Measurements from ENCODE around the gene MYO3B. TPM values are rescaled to one million over a fixed set of nuclear protein-coding genes. Genes with fewer than 3 reads are reported as not detected.

Gene MYO3B
- total RNA-seq, 2 donors from 2014 or later, result 2.0 to 4.7 TPM

DNA sequence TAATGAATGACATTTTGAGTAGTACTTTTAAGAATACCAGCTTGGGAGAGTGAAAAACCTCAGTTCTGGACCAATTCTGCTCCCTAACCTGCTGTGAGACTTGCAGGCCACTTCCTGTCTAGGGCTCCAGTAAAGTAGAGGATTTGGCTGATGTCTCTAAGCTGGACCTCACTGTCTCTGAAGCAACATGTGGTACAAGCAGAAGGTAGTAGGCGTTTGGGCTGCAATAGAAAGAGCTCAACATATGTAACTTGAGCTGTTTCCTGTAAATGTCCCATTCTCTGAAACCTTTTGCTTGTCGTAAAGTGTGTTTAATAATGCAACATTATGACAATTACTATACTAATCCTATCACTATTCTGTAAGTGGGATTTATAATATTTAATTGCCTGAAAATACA lies 213.1 kb downstream of the MYO3B start:
- TF ChIP-seq, protein P1, sequence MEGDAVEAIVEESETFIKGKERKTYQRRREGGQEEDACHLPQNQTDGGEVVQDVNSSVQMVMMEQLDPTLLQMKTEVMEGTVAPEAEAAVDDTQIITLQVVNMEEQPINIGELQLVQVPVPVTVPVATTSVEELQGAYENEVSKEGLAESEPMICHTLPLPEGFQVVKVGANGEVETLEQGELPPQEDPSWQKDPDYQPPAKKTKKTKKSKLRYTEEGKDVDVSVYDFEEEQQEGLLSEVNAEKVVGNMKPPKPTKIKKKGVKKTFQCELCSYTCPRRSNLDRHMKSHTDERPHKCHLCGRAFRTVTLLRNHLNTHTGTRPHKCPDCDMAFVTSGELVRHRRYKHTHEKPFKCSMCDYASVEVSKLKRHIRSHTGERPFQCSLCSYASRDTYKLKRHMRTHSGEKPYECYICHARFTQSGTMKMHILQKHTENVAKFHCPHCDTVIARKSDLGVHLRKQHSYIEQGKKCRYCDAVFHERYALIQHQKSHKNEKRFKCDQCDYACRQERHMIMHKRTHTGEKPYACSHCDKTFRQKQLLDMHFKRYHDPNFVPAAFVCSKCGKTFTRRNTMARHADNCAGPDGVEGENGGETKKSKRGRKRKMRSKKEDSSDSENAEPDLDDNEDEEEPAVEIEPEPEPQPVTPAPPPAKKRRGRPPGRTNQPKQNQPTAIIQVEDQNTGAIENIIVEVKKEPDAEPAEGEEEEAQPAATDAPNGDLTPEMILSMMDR (IDR thresholded peaks at IDR 0.05), result no peak
- no peak for TF ChIP-seq POLR2A (IDR thresholded peaks at IDR 0.05)
- no peak for DNase-seq
- H3K9me3 ChIP-seq, result no peaks in the 10 kb centered on the region
- no peaks in the 10 kb centered on the region for H3K36me3 ChIP-seq (replicated peaks in 1 of 2; ENCODE audit: insufficient read depth in 1 of 2, low read depth in 2 of 2)
- no peaks in the 10 kb centered on the region for H3K27me3 ChIP-seq
- WGBS, 2 donors, result 80 to 87% methylated on average over 2 of the region's 2 CpGs
- peaks cover 16% of the 10 kb centered on the region for H3K4me1 ChIP-seq
- H3K4me3 ChIP-seq, result no peak overlapping the region
- ATAC-seq, result no peak
- intact Hi-C loops (cut with DNase I), result no loop called here
- no peak overlapping the region for H3K27ac ChIP-seq

DNA sequence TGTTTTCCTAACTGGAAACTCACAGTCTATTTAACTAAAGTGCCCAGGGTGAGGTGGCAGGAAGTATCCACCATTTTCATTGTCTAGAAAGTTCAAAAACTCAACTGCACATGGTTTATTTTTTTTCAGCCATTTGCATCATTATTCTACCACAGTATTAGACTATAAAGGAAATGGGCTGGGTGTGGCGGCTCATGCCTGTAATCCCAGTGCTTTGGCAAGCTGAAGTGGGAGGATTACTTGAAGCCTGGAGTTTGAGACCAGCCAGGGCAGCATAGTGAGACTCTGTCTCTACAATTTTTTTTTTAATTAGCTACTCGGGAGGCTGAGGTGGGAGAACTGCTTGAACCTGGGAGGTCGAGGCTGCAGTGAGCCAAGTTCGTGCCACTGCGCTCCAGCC lies 213.8 kb downstream of the MYO3B start:
- intact Hi-C loops (cut with DNase I), result no loop called here
- 81 to 91% methylated on average over 5 of the region's 5 CpGs for WGBS, 2 donors
- TF ChIP-seq POLR2A (IDR thresholded peaks at IDR 0.05), result no peak
- TF ChIP-seq, protein P1 (IDR thresholded peaks at IDR 0.05), result no peak

DNA sequence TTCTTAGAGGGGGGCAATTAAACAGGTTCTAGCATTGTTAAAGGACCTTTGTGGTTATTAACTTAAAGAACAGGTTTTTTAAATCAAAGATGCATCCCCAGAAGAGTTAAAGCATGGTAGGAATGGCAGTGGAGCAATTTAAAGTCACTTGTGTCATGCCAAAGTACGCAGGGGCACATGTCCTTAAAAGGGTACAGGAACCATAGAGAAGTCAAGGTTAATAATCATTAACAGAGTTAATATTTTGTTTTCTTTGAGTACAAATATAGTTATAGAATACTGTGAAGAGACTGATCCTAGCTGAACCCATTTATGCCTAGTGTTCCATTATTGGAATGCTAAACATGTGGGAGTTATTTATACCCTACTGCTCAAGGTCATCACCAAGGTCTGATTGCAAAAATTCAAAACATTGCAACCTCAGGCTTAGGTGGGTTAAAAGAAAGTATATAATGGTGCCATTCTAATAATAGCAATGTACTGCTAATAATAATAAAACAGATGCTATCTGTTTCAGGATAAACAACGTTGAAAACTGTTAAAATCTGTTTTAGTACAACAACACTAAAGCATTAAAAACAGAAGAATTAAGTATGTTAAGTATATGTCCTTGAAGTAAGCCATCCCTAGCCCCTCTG lies 216.0 kb downstream of the MYO3B start:
- intact Hi-C loops (cut with DNase I), result no loop called here
- no peaks in the 10 kb centered on the region for H3K36me3 ChIP-seq (replicated peaks in 1 of 2; ENCODE audit: insufficient read depth in 1 of 2, low read depth in 2 of 2)

More for the DNA sequence above, 213.8 kb downstream of the MYO3B start:
- ATAC-seq, result no peak
- H3K27ac ChIP-seq, result no peak overlapping the region
- no peaks in the 10 kb centered on the region for H3K27me3 ChIP-seq
- H3K4me3 ChIP-seq, result no peak overlapping the region
- peaks cover 16% of the 10 kb centered on the region for H3K4me1 ChIP-seq
- H3K36me3 ChIP-seq (replicated peaks in 1 of 2; ENCODE audit: insufficient read depth in 1 of 2, low read depth in 2 of 2), result no peaks in the 10 kb centered on the region
- no peak for DNase-seq
- H3K9me3 ChIP-seq, result no peaks in the 10 kb centered on the region

DNA sequence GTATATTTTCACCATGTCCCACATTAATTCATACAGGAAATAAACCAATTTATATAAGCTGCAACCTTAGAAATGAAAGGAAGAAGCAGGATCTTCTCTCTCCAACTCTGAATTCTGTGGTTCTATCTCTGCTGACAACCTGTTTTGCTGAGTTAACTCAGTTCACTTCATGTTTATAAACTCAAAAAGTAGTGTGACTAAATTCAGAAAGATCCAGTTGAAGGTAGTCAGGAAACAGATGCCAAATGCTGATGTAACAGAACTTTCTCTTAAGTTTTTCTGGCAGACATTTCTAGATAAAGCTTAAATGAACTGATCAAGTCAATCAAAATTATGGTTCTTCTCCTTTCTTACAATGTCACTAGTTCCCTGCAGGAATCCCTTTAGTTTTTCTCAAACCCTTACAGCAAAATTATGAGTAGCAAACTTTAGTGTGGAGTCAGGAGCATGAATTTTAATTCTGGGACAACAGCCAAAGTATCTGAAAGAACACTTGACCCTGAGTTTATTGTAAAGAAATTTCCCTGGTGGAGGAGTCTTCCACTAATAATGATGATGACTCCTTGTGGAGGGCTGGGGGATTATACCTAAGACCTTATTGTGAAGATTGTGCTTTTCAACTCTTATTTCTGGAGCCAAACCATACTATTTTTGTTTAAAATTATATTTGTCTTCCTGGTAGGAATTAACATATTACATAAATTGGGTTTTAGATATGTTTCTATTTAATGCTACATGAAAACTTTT lies 216.9 kb downstream of the MYO3B start:
- Histone ChIP-seq H3K4me3 (no peak overlapping the region), H3K4me1 (peaks cover 16% of the 10 kb centered on the region), H3K27ac (no peak overlapping the region), H3K9me3 (no peaks in the 10 kb centered on the region), H3K36me3 (replicated peaks in 1 of 2; ENCODE audit: insufficient read depth in 1 of 2, low read depth in 2 of 2) (no peaks in the 10 kb centered on the region), H3K27me3 (no peaks in the 10 kb centered on the region)
- TF ChIP-seq, protein P1 (IDR thresholded peaks at IDR 0.05), result no peak
- TF ChIP-seq POLR2A (IDR thresholded peaks at IDR 0.05), result no peak
- DNase-seq (no peak), ATAC-seq (no peak)
- intact Hi-C loops (cut with DNase I), result no loop called here

More for the DNA sequence above, 216.0 kb downstream of the MYO3B start:
- ATAC-seq (peak; percentile 58), DNase-seq (no peak)
- Histone ChIP-seq H3K4me1 (peaks cover 16% of the 10 kb centered on the region), H3K27me3 (no peaks in the 10 kb centered on the region), H3K9me3 (no peaks in the 10 kb centered on the region), H3K27ac (peak overlapping the region in 2 of 4 donors; percentile 13 to 52), H3K4me3 (no peak overlapping the region)
- no peak for TF ChIP-seq POLR2A (IDR thresholded peaks at IDR 0.05)
- TF ChIP-seq, protein P1 (IDR thresholded peaks at IDR 0.05), result no peak
- WGBS, 2 donors, result 11 to 15% methylated on average over 2 of the region's 2 CpGs

Measured in body of pancreas (tissue), 4 donors.